HG03095 (cell line): ENCODE data around the gene HDGF.

ENCODE experiments used
- ATAC-seq: cut with Tn5 transposase; IDR thresholded peaks from one replicate; pipeline ENCODE4 v1.9.1; 2021; ENCODE audit warnings: moderate library complexity; ENCODE audit not compliant: unreplicated experiment

The HDGF gene

DNA sequence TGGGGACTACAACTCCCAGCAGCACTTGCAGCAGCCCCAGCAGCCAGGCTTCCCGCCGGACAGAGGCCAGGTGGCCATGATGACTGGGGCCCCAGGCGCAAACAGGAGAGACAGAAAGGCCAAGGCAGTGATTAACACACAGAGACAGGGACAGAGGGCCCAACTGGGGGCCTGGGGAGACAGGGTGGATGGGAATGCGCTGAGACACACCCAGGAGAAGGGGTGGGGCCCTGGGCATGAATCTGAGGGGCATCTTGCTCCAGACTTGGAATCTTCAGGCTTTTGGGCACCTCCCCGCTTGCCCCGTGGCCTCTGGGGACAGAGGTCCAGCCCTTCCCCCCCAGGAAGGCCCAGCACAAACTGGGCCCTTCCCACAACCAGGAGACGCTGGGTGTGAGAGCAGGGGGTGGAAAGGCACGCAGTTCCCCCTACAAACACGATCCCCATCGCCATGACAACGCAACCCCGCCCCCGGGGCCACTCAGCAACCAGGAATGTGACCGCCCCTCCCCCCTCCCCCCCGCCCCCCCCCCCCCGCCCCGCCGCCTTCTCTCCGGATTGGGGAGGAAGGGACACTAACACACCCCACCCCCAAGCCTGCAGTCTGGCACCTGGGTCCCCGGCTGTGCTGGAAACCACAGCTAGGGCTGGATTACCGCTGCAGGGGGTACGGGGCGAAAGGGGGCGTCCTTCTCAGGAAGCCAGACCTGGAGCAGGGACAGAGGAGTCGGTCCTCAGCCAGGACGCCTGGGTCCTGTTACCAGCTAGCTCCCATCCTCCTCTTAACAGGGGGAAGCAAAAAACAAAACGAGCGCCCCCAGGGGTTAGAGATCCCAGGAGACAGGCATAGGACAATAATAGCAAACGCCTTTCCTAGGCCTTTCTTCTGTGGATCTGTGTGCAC, 4.5 kb downstream of the HDGF start:
- ATAC-seq, result no peak

DNA sequence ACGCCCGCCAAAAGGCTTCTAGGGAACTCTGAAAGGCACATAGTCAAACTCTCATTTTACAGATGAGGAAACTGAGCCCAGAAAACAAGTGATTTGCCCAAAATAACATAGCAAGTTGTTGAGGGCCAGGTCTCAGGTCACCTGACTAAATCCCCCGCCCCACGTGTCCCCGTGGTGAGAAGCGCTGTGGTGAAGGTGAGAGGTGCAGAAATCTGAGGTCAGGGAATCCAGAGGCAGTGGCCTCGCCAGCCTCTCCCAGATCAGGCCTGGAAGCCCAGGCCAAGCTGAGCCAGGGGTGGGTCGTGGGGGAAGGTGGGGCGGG, 5.1 kb downstream of the HDGF start:
- ATAC-seq, result no peak

DNA sequence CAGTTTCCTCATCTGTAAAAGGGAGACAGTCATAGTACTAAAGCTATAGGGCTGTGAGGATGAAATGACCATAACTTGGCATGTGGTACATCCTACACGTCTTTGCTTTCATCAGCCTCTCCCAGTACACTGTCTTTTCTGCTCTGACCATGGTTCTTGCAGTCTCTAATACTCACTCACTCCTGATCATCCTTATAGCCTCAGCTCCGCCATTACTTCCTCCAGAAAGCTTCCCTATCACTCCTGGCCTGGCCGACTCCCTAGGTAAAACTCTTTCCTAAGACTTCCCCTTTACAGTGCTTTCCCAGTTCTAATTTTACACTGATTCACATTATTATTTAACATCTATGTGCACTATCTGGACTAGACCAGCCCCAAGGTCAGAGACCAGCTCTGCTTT, 5.6 kb downstream of the HDGF start:
- no peak for ATAC-seq

DNA sequence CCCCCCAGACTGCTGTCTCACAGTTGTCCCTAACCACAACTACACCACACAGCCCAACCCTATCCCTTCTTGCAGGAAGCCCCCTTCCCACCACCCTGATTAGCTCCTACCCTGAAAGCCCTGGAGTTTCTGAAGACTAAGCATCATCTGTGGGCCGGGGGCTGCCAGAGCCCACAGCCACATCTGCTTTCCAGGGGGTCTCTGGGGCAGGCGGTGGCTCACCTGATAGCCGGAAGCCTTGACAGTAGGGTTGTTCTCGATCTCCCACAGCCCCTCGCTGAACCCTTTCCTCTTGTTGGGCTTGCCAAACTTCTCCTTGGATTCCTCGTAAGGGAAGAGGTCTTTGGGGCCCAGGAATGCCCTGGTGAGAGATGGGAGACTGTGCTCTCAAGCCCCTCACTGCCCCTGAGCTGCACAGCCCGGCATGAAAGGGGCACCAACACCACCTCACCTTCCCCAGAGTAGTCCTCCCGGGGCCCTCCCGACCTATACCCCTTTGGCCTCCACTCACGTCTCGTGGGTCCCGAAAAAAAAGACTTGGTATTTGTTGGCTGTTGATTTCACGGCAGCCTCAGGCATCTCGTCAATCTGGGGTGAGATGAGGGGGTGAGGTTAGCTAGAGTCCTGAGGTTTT, 6.6 kb downstream of the HDGF start:
- no peak for ATAC-seq

DNA sequence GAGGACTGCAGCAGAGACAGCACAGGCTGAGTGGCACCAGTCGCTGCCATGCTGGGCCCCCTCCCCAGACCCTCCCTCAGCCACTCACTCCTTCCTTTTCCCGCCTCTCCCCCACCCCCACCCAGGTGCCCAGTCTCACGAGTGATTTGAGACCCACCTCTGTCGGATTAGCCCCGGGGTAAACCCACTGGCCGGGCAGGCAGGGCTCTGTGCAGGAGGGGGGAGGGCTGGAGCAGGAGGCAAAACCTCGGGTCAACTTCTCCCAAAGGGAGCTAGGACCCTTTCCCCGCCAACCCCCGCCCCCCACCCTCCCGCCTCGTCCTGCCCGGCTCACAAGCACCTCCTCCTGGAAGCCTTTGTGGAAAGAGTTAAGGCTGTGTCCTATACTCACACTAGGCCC, 7.1 kb downstream of the HDGF start:
- no peak for ATAC-seq

DNA sequence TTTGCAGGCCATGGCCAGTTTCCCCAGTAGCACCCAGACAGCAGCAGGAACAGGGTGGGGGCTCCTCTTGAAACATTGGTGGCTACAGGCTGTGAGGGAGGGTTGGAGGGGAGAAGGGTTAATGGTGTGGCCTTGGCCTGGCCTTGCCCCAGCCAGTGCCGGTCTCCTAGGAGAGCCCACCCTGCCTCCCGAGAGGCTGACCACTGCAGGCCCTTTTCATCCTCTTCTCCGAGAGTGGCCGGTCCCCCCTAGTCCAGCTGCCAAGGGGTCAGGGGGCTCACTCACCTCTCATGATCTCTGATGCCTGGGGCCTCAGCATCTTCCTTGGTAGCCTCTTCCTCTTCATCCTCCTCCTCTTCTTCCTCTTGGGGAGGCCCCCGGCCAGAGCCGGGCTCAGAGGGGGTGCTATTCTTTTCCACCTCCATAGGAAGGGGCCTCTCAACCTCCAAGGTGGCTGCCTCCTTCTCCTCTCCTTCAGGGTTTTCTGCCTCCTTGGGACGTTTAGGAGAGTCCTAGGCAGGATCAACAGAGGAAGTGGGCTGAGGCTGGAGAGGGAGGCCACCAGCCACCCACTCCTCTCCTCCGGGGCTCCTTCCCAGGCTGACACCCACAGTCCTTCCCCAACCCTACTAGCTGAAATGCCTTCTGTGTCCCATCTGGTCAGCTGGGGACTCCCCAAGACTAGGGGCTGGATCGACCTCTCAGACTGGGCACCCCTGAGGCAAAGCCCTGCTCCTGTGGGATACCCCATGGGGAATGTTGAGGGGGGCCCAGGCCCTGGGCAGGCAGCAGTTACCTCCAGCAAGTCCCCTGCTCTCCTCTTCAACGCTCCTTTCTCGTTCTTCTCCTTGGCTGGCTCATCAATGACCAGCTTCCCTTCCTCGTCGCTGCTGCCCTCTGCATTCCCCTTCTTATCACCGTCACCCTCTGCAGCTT, 7.8 kb downstream of the HDGF start:
- ATAC-seq, result no peak

DNA sequence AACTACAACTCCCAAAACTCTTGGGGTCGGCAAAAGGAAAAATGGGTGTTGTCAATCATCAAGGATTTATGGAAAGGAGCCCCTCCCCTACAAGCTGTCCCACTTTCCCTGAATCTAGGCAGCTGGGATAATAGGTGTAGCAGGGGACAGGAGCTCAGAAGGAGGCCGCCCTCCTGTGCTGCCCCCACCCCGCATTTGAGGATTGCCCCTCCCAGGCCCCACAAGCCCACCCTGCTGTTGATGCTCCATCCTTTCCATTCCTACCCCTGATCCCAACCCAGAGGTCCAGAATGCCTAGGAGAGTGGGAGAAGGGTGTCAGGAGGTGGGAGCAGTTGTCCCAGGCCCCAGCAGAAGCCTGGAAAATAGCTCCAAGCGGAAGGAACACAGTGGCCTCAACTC, 8.7 kb downstream of the HDGF start:
- no peak for ATAC-seq

DNA sequence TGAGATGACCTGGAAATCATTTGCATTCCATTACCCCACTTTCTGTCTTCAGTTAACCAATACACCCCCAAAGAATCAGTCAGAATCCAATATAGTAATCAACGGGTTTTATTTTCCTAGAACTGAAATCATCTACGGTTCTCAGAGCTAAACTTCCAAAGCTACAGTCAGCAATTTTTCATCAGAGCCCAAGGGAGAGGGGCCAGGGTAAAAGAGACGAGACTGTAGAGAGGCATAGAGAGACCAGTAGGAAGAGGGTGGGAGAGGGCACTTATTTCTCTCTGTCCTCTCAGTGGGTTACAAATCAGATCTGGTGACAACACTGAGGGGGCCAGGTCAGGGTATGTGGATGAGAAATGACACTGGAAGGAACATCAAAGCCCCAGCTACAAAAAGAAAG, 9.5 kb downstream of the HDGF start:
- no peak for ATAC-seq

DNA sequence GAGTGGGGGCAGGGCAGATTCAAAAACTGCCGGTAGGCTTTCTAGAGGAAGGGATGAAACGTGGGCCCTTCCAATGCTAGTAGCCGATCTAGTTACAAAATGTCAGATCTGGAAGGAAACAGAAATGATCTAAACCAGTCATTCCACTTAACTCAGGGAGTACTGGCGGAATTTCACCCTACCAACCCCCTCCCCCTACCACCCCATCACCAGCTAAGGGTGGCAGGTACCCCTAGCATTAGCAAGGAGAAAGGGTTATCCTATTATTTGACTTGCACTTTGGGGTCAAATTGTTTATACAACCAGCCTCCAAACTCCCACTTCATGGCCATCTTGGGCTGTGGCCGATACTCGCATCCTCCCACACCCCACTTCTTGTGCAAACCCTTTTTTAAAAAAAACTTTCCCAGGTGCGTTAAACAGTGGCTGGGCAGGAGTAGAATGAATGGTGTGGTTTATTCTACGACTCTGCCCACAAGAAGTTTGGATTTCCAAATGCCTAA, 9.9 kb downstream of the HDGF start:
- ATAC-seq, result no peak

DNA sequence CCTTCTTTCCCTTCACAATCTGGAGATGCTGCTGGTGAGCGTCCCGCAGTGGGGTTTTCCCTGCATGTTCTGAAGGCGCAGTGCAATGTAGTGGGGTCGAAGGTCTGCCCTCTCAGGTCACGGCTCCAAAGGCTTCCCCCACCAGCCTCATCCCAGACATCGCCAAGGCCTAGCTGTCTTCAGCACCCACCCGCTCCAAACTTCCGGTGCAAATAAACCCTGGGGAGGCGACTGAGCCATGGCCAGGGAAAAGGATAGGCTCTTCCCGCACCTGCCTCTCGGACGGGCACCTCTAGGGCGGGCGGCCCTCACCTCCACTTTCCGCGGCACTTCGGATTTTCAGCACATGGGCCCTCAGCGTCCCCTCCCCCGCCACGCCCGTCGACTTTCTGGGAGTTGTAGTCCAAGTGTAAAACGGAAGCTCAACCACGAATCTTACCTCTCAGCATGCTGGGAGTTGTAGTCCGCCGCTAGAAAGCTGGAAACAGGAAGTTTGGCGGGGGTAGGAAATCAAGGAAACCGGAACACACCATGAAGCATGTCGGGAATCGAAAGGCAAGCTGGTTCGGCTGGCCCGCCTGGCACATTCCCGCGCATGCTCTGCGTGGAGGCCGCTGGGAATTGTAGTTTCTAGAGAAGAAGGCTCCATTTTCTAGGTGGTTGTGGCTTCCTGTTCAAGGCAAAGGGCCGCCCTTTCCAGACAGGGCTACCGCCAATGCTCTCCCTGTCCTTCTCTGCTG, 10.6 kb downstream of the HDGF start, which contains the start of gene MRPL24:
TSS of gene MRPL24 (minus strand) at position 348 of the 740 bp plus-strand sequence. CDS start 2,384 bp downstream, outside the sequence.
- peak; percentile 71 for ATAC-seq

DNA sequence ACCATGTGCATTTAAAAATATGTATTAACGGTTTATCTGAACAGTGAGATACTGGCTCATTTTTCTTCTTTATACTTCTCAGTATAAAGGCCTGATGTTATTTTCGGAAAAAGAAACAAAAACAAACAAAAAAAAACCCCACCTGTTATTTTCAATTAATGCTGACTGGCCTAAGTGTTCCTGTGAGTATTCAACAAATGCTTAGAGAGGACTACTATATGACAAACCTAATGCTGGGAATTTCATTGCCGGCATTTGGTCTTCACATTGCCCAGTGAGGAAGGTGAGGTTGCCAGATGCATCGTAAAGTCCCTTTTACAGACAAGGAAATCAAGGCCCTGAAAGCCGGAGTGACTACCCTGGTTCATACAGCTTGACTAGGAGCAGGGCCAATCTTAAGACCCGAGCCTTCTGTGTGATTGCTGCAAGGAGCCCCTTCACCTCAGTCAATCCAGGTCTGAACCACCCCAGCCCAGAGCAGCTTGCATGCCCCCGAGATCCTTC, 11.2 kb downstream of the HDGF start:
- peak; percentile 6 for ATAC-seq

DNA sequence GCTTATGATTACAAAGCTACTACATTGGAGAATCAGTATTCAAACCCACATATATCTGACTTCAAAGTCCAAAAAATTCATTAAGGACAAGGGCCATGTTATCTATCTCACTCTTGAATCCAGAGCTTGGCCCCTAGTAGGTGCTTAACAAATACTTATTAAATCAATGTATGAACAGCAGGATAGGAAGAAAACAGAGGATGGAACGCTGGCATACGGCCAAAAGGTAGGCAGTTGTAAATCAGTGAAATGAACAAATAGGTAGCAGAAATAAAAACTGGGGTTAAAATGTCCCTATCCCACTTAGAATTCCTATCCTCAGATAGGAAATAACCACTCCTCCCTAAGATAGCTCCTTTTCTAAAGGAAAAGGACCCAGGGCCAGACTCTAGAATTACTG, 12.6 kb downstream of the HDGF start:
- ATAC-seq, result no peak

DNA sequence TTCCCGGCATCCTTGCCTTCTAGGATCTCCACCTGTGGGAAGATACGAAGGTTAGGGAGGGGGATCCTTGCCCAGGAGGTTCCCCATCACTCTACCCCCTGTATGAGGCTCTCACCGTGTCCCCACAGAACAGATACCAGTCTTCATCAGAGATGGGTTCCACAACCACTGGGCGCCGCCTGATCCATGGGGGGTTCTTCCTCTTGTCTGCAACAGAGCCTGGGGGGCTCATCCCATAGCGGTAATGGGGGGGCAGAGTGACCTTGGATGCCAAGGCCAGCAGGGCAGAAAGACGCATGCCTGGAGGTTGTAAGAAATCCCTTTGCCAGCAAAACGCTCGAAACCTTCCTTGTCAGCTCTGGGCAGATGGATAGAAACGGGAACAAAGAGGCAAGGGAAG, 13.1 kb downstream of the HDGF start:
- no peak for ATAC-seq

DNA sequence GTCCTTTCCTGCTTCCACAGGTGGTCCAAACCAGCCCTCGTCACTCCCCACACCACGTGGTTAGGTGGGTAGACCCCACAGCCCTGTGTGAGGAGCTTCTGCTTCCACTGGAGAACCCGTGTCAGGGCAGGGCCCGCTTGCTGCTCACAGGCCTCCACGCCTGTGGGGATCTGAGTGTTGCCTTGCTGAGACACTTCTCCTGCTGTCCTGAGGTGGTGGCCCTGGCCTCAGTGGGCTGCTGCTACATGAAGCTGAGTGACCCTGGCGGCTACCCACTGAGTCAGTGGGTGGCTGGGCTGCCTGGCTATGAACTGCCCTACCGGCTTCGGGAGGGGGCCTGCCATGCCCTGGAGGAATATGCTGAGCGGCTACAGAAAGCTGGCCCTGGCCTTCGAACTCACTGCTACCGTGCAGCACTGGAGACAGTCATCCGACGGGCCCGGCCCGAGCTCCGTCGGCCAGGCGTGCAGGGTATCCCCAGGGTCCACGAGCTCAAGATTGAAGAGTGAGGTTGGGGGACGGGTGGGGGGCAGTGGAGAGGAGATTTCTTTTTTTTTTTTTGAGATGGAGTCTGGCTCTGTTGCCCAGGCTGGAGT, 17.4 kb downstream of the HDGF start:
- no peak for ATAC-seq

DNA sequence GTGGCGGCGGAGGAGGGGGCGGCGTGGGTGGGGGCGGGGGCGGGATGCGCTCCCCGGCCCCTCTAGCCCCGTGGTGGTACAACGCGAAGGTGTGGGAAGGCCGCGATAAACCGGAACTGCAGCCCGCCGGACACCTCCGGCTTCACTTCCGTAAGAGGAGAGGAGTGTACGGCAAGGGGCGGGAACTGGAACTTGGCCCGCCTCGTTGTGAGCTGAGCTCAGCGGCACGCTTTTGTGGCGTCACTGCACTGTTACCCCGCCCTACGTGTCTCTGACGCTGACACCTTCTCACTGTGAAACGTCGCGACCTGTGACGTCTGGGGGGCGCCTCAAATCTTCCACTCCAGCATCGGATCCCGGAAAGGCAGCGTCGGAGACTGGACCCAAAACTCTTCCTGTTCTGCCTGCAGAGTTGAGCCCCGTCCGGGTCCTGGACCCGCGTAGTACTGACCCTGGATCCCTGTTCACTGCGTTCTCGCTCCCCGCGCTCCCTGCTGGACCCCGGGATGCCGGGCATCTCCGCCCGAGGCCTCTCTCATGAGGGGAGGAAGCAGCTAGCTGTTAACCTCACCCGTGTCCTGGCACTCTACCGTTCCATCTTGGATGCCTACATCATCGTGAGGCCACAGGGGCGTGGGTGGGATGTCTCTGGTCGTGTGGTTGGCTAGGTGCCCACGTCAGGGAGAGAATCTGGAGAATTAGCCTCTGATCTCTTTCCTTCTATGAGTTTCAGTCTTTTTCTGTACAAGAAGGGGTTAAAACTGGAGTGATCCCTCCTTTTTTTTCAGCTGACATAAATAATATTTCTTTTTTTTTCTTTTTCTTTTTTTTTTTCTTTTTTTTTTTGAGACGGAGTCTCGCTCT, 22.6 kb downstream of the HDGF start, which contains the start of gene ISG20L2:
TSS of gene ISG20L2 (minus strand) at position 168 of the 864 bp plus-strand sequence. CDS start 1,114 bp downstream, outside the sequence.
- ATAC-seq, result peak; percentile 78

DNA sequence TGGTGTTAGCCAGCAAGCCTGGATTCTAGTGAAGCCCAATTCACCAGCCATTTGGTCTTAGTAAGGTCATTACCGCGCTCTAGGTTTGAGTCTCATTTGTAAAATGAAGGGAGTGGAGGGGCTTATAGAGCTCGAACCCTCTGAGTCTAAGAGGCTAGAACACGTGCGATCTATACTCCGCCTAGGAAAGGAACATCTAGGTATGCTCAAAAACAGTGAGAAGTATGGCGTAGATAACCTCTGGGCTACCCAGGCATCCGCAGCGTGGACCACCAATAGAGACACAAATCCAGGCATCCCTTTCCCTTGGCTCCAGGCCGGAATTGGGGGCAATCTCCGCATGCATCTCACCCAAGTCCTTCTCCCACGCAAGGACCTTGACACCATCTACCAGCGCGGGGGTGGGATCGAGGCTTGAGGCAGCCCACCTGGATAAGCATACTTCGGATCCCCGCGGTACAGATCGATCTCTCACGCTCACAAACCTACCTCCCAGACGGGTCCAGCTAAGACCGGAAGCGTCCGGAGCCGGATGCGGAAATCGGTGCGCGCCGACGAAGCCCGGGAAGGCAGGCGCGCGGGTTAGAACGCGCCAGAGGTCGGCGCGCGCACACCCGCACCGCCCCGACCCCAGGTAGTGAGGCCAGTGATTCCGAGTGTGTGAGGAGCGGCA, 23.4 kb downstream of the HDGF start, which contains the start of gene METTL25B:
TSS of gene METTL25B (plus strand) at position 544 of the 673 bp plus-strand sequence. CDS start 636 bp downstream, outside the sequence.
- ATAC-seq, result peak; percentile 47

DNA sequence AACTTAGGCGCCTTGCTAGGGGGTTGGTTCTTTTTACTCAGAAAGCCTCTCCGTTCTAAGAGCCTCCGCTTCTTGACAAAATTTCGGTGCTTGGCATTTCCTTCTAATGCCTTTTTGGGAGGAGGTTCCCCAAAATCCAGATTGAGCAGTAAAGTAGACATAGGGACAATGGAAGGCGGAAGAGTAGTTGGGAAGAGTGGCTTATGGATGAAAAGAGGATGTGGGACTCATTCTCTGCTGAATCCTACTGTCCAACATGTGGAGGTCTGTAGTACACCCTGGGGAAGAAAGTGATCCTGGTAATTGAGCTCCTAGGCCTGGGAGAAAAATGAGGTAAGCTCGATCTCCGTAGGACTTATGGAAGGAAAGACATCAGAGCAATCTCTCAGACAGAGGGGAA, 24.0 kb downstream of the HDGF start:
- ATAC-seq, result no peak
